SU-DHL-6 (cell line): Measurements from ENCODE around the gene SLC9A2.

Experiments
- EZH2phosphoT487 ChIP-seq: fragments of 200-600 bp; sonication (generic), shearing (Covaris generic); conservative IDR thresholded peaks from 2 replicates; pipeline ENCODE4 v1.6.1; 2018; ENCODE audit warnings: mild to moderate bottlenecking, antibody characterized with exemption, low read length, moderate library complexity, mixed read lengths
- TF ChIP-seq, protein P1 (sequence below): fragments of 200-600 bp; sonication (generic); IDR thresholded peaks from one replicate; pipeline ENCODE4 v1.5.1; 2017; ENCODE audit warnings: antibody characterized with exemption, mild to moderate bottlenecking, low read length, moderate library complexity; ENCODE audit not compliant: insufficient read depth, poor library complexity, severe bottlenecking

DNA sequence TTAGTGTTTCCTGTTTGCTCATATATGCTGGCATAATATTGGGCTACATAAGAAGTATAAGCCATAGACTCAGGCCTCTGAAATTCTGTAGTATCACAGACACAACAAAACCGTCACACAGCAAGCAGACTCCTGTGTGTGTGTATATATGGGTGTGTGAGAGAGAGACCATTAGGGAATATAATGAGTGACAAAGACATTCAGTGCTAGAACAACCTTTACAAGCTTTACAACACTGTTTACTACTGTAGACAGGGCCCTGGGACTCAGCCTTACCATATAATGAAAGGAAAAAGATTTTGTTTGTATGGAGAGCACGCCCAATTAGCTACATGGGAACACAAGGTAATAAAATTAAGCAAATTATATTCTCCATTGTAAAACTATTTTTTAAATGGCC, 77.1 kb downstream of the SLC9A2 start:
- TF ChIP-seq, protein P1, sequence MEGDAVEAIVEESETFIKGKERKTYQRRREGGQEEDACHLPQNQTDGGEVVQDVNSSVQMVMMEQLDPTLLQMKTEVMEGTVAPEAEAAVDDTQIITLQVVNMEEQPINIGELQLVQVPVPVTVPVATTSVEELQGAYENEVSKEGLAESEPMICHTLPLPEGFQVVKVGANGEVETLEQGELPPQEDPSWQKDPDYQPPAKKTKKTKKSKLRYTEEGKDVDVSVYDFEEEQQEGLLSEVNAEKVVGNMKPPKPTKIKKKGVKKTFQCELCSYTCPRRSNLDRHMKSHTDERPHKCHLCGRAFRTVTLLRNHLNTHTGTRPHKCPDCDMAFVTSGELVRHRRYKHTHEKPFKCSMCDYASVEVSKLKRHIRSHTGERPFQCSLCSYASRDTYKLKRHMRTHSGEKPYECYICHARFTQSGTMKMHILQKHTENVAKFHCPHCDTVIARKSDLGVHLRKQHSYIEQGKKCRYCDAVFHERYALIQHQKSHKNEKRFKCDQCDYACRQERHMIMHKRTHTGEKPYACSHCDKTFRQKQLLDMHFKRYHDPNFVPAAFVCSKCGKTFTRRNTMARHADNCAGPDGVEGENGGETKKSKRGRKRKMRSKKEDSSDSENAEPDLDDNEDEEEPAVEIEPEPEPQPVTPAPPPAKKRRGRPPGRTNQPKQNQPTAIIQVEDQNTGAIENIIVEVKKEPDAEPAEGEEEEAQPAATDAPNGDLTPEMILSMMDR: no peak
- no peak for TF ChIP-seq EZH2phosphoT487
